DOHH2 (cell line): ENCODE data around the gene SLC44A2.

Source experiments
- H3F3A ChIP-seq: fragments of 200-600 bp; sonication (generic), shearing (Covaris generic); 2 replicates; pipeline ENCODE4 v1.6.0; 2016; ENCODE audit warnings: antibody characterized with exemption, mild to moderate bottlenecking; ENCODE audit not compliant: control insufficient read depth, insufficient read depth
- H3K27ac ChIP-seq: fragments of 200-600 bp; sonication (generic); 2 replicates; pipeline ENCODE4 v1.5.1; 2014; ENCODE audit warnings: low read depth, mild to moderate bottlenecking, low read length, moderate library complexity
- H3K27me3 ChIP-seq: fragments of 200-600 bp; sonication (generic); 2 replicates; pipeline ENCODE4 v1.6.1; 2014; ENCODE audit warnings: mild to moderate bottlenecking, low read length, mixed read lengths; ENCODE audit not compliant: control insufficient read depth
- H3K36me3 ChIP-seq: fragments of 200-600 bp; sonication (generic); 2 replicates; pipeline ENCODE4 v1.6.1; 2014; ENCODE audit warnings: mild to moderate bottlenecking, low read length, moderate library complexity, mixed read lengths; ENCODE audit not compliant: control insufficient read depth
- H3K4me1 ChIP-seq: fragments of 200-600 bp; sonication (generic); 2 replicates; pipeline ENCODE4 v1.6.1; 2014; ENCODE audit warnings: mild to moderate bottlenecking, low read length, mixed read lengths; ENCODE audit not compliant: control insufficient read depth
- H3K4me2 ChIP-seq: fragments of 200-600 bp; sonication (generic); 2 replicates; pipeline ENCODE4 v1.6.0; 2014; ENCODE audit warnings: mild to moderate bottlenecking, low read length, moderate library complexity
- H3K4me3 ChIP-seq: fragments of 200-600 bp; sonication (generic); 2 replicates; pipeline ENCODE4 v1.5.1; 2014; ENCODE audit warnings: mild to moderate bottlenecking, low read length, mixed read lengths
- H3K79me2 ChIP-seq: fragments of 200-600 bp; sonication (generic); 2 replicates; pipeline ENCODE4 v1.6.1; 2014; ENCODE audit warnings: mild to moderate bottlenecking, low read length, mixed read lengths; ENCODE audit not compliant: control insufficient read depth
- H3K9me2 ChIP-seq: fragments of 200-600 bp; sonication (generic); replicated peaks from 2 replicates; pipeline ENCODE4 v1.6.1; 2014; ENCODE audit warnings: mild to moderate bottlenecking, low read length, mixed read lengths; ENCODE audit not compliant: control insufficient read depth
- H3K9me3 ChIP-seq: fragments of 200-600 bp; sonication (generic); 2 replicates; pipeline ENCODE4 v1.6.1; 2014; ENCODE audit warnings: antibody characterized with exemption, low read length, mixed read lengths; ENCODE audit not compliant: control insufficient read depth, insufficient read depth
- H4K20me1 ChIP-seq: fragments of 200-600 bp; sonication (generic); 2 replicates; pipeline ENCODE4 v1.6.0; 2014; ENCODE audit warnings: low read depth, mild to moderate bottlenecking, antibody characterized with exemption, low read length, moderate library complexity; ENCODE audit not compliant: control insufficient read depth, insufficient read depth
- CTCF ChIP-seq: fragments of 200-600 bp; sonication (generic); IDR thresholded peaks from one replicate; pipeline ENCODE4 v1.5.1; 2014; ENCODE audit warnings: antibody characterized with exemption, mild to moderate bottlenecking, low read depth, low read length; ENCODE audit not compliant: poor library complexity, severe bottlenecking
- EZH2phosphoT487 ChIP-seq: fragments of 200-600 bp; sonication (generic); IDR thresholded peaks from 2 replicates; pipeline ENCODE4 v1.6.1; 2017; ENCODE audit warnings: borderline replicate concordance, mild to moderate bottlenecking, antibody characterized with exemption, low read length, moderate library complexity, mixed read lengths

SLC44A2 gene

GRCh38 chr19:10620786-10621185 is 4.6 kb upstream of the SLC44A2 start:
- Histone ChIP-seq H3K9me3 (no peaks in the 10 kb centered on the region), H3K4me1 (peaks cover under 1% of the 10 kb centered on the region), H4K20me1 (no peaks in the 10 kb centered on the region; the same call in 1 of the 2 replicates), H3K4me3 (no peak overlapping the region), H3K27me3 (no peaks in the 10 kb centered on the region), H3K27ac (no peak overlapping the region), H3K79me2 (peaks cover 32% of the 10 kb centered on the region), H3K36me3 (peaks cover 3% of the 10 kb centered on the region; the same call in 1 of the 2 replicates), H3K9me2 (no peaks in the 10 kb centered on the region), H3K4me2 (no peak overlapping the region), H3F3A (no peaks in the 10 kb centered on the region)
- no peak for TF ChIP-seq CTCF

- Histone ChIP-seq H3K4me3 (no peak overlapping the region), H3K9me3 (no peaks in the 10 kb centered on the region), H3K36me3 (0 out of 2 replicates have a peak, but pooled peaks cover 3% of the 10 kb centered on the region), H3K27ac (no peak overlapping the region), H3K4me2 (no peak overlapping the region), H3K9me2 (no peaks in the 10 kb centered on the region), H3F3A (no peaks in the 10 kb centered on the region), H4K20me1 (no peaks in the 10 kb centered on the region; the same call in 1 of the 2 replicates), H3K27me3 (no peaks in the 10 kb centered on the region), H3K4me1 (no peaks in the 10 kb centered on the region), H3K79me2 (peaks cover 27% of the 10 kb centered on the region)
- TF ChIP-seq EZH2phosphoT487: no peak
- TF ChIP-seq CTCF: no peak
These were observed 3.4 kb upstream of the SLC44A2 start for GRCh38 chr19:10621966-10622365.

- TF ChIP-seq EZH2phosphoT487: no peak
- no peak for TF ChIP-seq CTCF
- Histone ChIP-seq H3K9me2 (no peaks in the 10 kb centered on the region), H3K4me1 (no peaks in the 10 kb centered on the region), H3K27ac (no peak overlapping the region), H3K36me3 (peaks cover 18% of the 10 kb centered on the region), H4K20me1 (no peaks in the 10 kb centered on the region), H3K79me2 (peaks cover 16% of the 10 kb centered on the region), H3K4me2 (no peak overlapping the region), H3F3A (no peaks in the 10 kb centered on the region), H3K9me3 (no peaks in the 10 kb centered on the region), H3K4me3 (no peak overlapping the region), H3K27me3 (no peaks in the 10 kb centered on the region)
These were observed 768 bp upstream of the SLC44A2 start for GRCh38 chr19:10624585-10624984.

GRCh38 chr19:10625762-10626138 is 397 bp downstream of the SLC44A2 start:
- H3K27ac ChIP-seq: no peak overlapping the region
- no peak overlapping the region for H3K4me2 ChIP-seq
- H3K4me1 ChIP-seq: no peaks in the 10 kb centered on the region

More at GRCh38 chr19:10625762-10626138, 397 bp downstream of the SLC44A2 start:
- Histone ChIP-seq H3F3A (no peaks in the 10 kb centered on the region), H3K9me3 (no peaks in the 10 kb centered on the region), H3K27me3 (no peaks in the 10 kb centered on the region), H3K36me3 (peaks cover 16% of the 10 kb centered on the region), H3K9me2 (no peaks in the 10 kb centered on the region), H4K20me1 (no peaks in the 10 kb centered on the region), H3K79me2 (peaks cover 12% of the 10 kb centered on the region), H3K4me3 (no peak overlapping the region)
- no peak for TF ChIP-seq CTCF
- TF ChIP-seq EZH2phosphoT487: no peak
